GM18907 (cell line): ENCODE data around the gene PACSIN2.
"Not testable (repeated sequence)": the region's sequence is repeated elsewhere in the genome, so short reads cannot be mapped to it uniquely, and the experiment has no call there.

Experiments
- ATAC-seq: cut with Tn5 transposase; IDR thresholded peaks from one replicate; pipeline ENCODE4 v1.9.1; 2021; ENCODE audit warnings: mild to moderate bottlenecking, moderate library complexity; ENCODE audit not compliant: unreplicated experiment

PACSIN2 gene, protein sequence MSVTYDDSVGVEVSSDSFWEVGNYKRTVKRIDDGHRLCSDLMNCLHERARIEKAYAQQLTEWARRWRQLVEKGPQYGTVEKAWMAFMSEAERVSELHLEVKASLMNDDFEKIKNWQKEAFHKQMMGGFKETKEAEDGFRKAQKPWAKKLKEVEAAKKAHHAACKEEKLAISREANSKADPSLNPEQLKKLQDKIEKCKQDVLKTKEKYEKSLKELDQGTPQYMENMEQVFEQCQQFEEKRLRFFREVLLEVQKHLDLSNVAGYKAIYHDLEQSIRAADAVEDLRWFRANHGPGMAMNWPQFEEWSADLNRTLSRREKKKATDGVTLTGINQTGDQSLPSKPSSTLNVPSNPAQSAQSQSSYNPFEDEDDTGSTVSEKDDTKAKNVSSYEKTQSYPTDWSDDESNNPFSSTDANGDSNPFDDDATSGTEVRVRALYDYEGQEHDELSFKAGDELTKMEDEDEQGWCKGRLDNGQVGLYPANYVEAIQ

DNA sequence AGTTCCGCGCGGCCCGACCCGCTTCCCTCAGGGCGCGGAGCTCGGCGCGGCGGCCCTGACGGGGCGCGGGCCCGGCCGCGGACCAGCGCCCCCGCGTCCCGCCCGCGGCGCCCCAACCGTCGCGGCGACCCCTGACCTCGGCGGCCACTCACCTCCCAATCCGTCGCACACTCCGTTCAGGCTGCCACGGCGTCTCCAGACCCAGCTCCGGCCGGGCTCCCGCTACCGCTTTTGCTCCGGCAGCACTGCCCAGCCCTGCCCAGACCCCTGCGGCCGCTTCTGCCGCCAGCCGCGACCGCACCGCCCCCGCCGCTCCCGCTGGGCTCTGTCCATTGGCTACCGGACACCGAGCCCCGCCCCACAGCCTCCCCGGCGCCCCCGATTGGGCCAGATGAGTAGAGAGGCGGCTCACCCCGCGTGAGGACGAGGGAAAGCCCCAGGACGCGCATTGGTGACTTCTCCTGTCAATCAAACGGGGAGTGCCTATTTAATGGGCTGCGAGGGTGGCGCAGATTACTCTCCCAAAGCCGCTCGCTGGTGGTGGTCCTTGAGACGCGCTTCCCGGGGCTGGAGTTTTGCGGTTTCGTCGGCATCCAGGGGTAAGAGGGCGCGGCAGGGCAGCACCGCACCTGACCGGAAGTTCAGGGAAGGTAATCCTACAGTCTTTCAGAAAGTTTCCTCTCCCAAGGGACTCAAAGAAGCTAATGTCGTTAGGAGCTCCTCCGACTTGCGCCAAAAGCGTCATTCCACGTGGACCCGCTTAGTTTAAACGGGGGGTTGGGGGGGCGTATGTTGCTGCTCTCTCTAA, at the start of gene PACSIN2:
Gene PACSIN2, minus strand, starts transcription at position 281 of the 808 bp plus-strand sequence. CDS start 103,069 bp downstream, outside the sequence.
- ATAC-seq = peak; percentile 93

DNA sequence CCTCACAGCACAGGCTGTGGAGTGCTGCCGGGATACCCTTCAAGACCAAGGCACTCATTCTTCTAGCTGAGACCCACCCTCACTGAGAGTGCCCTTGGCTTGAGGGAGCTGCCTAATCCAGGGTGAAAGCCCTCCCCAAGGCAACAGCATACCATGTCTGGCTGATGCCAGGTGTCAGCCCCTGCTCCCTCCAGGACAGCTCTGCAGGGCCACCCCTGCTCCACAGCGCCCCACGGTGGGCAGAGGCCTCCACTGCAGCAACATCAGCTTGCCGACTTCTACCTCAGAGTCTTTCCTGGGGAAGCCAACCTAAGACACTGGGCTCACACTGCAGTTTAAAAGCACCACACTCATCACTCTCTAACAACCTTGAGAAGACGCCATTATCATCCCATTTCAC, 45.2 kb upstream of the PACSIN2 start:
- ATAC-seq = no peak

DNA sequence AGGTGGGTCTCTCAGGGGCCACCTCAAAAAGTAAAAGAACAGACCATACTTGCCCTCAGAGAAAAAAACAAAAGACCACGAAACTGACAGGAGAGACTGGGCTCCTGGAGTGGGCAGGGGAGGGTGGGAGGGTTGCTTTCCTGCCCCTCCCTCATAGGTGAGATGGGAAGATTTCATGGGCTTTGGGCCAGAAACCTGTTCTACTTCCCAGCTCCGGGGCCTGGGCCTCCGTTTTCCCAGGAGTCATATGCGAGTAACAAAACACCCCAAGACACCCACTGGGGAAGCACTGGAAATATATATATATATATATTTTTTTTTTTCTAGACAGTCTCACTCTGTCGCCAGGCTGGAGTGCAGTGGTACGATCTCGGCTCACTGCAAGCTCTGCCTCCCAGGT, 42.7 kb upstream of the PACSIN2 start:
- no peak for ATAC-seq

DNA sequence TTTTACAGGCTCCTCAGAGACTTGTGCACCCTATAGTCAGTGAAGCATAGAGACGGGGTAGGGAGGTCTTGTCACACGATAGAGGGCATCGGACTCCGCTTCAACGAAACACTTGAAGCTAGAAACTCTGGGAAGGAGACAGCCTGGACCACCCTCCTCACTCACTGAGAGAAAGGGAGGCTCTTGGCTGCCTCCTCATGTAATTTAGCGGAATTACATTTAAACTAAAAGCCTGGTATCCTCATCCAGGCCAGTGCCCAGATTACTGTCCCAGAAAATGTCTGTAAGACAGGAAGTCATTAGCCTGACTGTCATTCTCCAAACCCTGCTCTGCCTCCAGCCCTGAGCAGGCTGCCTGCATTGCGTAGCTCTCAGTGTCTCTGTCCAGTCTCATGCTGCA, 38.2 kb upstream of the PACSIN2 start:
- no peak for ATAC-seq

DNA sequence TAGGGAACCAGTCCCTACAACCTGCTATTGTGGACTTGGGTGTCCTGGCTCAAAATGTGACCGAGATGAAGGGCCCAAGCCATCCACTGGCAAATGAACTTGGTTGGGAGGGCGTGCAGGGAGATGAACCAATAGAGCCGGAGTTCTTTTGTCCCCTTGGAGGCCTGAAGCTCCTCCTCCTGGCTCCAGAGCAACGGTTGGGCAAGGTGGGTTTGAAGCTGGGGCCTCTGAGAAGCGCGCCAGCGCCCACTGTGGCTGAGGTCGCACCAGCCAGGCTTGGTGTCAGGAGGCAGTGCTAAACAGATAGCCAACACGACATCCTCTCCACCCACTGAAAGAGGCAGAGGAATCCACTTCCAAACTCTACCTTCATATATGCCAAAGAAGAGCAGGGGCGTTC, 36.0 kb upstream of the PACSIN2 start:
- ATAC-seq = no peak

DNA sequence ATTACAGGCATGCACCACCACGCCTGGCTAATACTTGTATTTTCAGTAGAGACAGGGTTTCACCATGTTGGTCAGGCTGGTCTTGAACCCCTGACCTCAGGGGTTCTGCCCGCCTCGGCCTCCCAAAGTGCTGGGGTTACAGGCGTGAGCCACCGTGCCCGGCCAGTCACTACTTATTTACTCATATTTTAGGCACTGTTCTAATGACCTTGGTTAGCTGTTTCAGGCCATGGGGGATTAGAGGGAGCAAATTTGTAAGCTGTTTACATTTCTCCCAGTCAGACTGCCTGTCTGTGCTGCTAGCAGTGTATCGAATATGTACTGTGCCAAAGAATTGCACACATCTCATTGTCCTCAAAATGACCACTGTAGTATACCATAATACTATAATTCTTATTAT, 32.7 kb upstream of the PACSIN2 start:
- no peak for ATAC-seq

DNA sequence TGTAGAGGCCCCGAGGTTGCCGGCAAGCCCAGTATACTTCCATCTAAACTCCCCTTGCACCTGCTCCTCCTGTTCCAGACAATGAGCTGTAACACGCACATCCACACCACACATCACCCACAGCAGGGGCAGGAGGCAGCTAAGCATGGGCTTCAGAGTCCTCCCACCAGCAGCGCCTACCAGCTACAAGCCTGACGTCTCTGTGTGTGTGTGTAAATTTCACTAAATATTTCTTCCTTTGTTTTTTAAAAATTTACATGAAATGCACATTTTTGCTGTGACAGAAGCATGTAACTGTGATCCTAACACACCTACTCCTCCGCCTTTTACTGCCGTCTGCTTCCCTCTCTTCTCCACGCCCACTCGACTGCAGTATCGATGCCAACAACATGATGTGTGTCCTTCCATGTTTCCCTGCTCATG, 29.4 kb upstream of the PACSIN2 start:
- ATAC-seq = no peak

DNA sequence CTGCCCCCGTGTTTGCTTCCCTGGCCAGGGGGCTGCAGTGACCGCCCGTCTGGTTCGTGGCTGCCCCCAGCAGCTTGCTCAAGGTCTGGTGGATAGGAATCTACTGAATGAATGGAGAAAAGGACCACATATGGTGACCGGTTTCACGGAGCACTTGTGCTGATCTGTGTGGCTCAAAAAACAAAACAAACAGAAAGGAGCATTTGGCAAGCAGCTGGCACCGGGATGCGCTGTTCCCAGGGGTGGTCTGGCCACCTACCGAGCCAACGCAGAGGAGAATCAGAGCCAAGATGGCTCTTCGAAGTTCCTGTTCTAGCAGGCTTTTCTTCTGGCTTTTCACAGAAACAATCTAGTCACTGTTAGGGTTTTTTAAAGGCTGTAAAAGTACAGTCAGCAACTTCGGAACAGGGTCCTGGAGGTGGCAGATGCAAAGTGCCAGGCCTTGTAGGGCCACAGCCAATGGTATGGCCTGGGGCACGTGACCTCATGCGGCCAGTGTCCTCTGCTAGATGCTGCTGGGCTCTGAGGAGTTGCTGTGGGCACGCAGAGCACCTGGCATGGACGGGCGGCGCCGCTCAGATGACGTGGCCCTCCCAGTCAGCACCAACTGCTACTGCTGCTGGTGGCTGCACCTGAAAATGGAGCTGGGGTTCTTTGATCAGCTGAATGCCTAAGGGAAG, 27.3 kb upstream of the PACSIN2 start:
- ATAC-seq = no peak

DNA sequence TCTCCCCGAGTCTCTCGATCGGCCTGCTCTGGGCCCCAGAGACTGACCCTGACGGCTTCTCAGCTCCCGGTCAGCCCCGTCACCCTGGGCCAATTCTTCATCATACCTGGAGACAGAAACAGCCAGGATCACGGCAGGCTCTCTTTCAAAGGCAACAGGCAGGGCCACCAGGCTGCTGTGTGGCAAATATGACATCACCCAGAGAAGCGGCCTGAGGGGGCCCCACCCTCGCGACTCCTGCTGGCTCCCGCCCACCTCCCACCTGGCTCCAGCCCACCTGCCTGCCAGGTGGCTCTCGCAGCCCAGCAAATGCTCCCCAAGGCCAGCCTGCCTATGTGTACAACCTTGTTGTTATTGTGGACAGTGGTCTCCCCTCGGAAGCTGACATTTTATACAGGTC, 24.9 kb upstream of the PACSIN2 start:
- ATAC-seq = no peak

DNA sequence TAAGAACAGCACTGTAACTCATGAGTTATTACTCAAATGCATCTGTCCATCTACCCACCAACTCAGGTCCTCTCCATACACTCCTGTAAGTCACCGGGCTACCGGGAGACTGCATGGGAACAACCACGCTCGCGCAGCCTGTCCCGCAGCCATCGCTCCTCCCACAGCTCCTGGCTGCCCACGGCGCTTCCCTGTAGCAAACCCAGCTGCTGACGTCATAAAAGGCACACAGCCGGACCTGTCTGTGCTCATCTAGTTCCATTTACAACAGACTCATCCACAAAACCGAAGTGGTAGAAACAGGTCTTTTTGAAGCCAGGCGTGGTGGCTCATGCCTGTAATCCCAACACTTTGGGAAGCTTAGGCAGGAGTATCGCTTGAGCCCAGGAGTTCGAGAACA, 23.4 kb upstream of the PACSIN2 start:
- ATAC-seq = no peak

DNA sequence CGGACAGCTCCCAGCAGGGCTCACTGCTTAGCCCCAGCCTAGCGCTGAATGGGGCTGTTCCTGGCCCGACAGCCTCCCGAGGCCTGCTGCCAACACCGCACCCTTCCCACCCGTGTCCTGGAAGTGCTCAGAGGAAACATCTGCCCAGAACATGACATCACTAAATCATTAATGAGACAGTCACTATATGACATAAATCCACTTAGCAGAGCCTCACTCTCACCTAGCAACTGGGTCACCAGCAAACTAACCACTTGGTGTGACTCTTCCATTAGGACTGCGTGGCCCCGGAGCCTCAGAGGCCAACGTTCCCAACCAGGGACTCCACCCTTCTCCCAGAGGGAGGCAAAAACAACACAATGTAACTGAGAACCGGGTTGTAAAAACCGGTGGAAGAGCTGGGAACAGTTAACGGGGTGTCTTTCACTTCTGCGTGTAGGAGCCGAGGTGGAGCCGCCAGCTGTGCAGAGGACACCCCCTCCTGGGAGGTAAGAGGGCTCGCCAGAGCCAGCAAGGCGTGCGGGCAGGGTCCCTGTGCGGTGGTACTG, 21.4 kb upstream of the PACSIN2 start:
- no peak for ATAC-seq

DNA sequence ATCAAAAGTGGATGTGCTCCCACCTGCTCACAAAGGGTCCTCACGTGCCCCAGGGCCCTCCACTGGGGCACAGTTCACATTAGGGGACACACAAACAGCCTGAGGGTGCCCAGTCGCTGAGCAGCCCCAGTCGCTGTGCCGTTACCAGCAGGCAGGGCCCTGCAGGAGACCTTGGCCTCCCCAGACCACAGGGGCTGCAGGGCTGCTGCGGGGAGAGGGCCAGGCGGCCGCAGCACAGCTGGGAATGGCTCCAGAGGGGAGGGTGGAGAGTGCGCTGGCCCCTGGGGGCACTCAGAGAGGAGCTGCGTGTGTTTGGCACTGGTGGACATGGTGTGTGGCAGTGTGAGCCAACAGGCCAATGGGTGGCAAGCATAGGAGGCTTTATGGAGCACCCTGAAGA, 20.3 kb upstream of the PACSIN2 start:
- ATAC-seq = no peak

DNA sequence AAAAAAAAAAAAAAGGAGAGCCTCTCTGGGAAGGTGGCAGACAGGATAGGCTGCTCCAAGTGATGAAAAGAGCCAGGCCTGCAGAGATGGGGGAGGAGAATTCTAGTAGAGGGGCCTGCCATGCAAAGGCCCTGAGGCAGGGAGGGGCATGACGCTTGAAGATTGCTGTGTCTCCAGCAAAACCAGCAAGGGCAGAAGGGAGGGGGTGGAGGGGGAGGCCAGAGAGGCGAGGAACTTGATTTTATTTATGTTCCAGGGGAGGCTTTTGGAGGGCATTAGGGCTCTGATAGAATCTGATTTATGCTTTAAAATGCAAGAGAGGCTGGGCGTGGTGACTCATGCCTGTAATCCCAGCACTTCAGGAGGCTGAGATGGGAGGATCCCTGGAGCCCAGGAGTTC, 16.7 kb upstream of the PACSIN2 start:
- no peak for ATAC-seq

DNA sequence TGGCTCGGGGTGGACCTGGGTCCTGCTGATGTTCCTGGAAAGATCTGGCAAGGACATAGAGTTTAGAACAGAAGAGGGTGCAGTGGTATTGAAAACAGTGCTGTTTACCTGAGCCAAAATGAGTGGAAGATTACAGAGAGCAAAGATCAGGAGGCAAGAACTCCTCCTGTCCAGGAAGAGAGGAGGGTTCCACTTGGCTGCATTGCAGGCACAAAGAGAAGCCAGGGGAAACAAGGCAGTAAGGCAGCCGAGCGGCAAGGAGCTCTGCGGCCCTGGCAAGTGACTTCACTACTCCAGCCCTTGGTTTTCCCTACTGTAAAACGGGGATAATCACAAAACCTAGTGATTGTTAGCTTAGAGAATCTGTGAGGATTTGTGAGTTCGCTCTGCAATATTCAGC, 3.7 kb upstream of the PACSIN2 start:
- no peak for ATAC-seq

DNA sequence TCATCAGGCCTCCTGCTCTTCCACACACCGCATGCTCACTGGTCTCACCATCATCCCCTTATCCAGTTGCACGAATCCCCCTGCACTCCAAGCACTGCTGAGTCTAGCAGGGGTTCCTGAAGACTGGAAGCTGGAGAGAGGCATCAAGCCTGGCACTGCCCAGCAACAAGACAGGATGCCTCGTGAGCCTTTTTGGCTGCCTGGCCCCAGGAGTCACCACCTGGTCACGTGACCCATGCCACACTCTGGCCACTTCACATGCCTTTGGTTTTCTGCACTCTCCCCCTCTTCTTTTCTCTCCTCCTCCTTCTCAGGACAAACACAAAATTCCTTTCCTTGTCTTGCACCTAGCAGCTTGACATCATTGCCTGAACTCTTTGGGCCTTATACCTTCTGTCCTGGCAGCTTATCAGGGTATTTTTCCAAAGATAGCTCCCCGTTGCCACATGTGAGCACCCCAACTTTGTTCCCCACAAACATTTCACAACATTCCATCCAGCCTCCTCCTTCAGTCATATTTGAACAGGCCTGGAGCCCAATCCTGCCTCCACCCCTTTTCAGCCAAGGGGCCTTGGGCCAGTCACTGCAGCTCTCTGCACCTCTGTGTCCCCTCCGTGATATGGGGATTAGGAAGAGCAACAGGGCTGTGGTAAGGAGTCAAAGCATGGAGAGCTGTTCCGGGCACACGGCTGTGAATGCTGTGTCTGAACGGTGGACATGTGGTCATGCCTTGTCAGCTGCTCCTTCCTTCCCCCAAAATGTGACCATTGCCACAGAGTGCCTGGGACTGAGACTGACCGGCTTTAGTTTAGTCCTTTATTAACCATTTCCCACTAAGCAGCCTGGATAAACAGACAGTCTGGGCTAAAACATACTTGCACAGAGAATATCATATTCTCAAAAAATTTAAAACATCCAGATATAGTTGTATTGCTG, 2.8 kb upstream of the PACSIN2 start:
- no peak for ATAC-seq

DNA sequence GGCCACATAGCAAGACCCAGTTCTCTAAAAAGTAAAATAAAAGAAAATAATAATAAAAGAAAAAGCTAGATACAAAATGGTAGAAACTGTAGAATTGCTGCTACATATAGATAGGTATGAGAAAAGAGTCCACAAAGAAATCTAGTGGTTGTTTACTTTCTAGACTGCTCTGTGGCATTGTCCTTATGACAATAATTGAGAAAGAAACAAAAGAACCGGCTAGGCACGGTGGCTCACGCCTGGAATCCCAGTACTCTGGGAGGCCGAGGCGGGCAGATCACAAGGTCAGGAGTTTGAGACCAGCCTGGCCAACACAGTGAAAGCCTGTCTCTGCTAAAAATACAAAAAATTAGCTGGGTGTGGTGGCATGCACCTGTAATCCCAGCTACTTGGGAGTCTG, 1.2 kb upstream of the PACSIN2 start:
- ATAC-seq = not testable (repeated sequence)

DNA sequence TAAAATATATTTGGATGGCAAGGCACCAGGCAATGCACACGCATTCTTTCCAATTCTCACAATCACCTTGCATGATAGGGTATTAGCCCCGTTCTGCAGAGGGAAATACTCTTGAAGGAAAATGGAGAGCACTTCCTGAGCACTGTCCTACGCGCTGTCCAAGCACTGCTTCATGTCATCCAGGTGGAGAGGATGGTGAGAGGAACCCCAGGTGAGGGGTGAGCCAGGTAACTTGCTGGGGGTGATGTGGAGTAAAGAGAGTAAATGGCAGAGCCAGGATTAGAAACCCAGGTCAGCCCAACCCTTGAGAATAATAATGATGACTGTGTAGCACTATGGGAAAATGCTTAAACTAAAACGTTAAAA, 711 bp upstream of the PACSIN2 start:
- no peak for ATAC-seq

DNA sequence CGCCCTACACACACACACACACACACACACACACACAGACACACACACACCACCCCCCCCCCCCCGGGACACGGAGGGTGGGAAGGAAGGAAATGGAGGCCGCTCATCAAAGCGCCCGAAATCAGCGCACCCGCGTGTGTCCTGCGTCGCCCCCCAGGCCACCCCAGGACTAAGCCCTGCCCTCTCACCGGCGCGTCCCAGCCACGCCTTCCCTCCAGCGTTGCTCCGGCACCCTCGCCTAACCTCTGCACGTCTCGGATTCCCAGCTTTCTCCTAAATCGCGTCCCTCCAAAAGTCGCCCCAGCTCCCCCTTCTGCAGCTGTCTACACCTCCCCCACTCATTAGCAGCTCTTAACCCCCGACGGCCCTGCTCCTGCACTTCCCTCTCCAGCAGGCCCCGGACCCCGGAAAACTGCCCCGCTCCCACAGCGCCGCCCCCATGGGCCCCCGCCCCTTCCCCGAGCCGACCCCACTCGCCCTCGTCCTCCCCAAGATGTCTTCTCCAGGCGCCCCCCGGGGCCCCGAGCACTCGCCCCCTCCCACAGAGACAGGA, 557 bp downstream of the PACSIN2 start:
- ATAC-seq = no peak

DNA sequence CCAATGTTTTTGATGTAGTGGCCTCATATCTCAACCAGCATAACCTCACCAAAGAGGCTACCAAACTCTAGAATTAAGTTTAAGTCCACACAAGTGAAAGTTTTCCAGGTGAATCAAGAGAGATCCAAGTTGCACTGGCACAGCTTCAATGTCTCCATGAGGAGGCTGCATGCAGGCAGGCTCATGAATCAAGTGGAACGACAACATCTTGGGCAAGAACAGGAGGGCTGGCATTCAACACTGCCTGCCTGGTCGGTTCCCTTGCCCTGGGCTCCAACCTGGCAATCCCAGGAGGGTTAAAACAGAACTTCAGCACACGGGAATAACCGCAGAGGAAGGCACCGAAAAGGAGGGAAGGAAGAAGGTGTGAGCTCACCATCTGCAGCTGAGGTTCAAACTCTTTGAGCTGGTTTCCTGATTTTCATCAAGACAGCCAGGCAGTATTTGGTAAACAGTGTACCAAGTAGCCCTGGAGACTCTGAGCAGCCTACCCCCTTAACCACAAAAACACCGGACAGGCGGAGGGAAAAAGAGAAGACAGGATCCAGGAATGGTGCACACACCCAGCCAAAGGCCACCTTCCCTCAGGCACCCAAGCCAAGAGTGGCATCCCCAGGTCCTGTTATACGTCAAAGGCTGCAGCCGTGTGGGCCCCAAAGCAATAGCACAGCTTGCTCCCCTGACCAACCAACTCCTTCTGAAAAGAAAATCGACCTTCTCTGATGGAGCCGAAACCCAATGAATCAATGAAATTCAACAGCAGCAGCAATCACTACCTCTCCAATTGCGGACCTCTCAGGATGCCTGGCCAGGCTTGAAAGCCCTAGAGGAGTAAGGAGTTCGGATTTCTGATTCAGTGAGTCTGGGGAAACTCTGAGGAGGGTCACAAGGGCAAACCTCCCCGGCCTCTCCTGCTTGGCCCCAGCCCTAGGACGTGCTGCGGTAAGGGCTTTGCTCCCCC, 1.3 kb downstream of the PACSIN2 start:
- ATAC-seq = no peak
